Measurements from ENCODE around the gene GPRC5A.

GRCh38 chr12:12917517-12917916, 26.2 kb downstream of the GPRC5A start:
- TF ChIP-seq POLR2A (IDR thresholded peaks at IDR 0.05) (no peak), CTCF (IDR thresholded peaks at IDR 0.05) (no peak)

Data from upper lobe of left lung (tissue), 4 donors.